Activated naive CD8-positive, alpha-beta T cell treated with anti-CD3 and anti-CD28 coated beads, Interleukin-2, amount 10 ng/mL, durations not matched to agents 7 days and 5 days (primary cell): ENCODE data around the gene SLC5A5. TPM values are rescaled to one million over a fixed set of nuclear protein-coding genes. Genes with fewer than 3 reads are reported as not detected.

Experiments used
- ATAC-seq: fragments of 150-1000 bp; cut with Tn5 transposase; one replicate; pipeline ENCODE4 v1.10.0; 2021; ENCODE audit warnings: low read depth, moderate library complexity
- POLR2A ChIA-PET: fragments of 350-600 bp; sonication (Branson Sonifier 250); formaldehyde crosslinking; loops from one replicate; lab custom pipeline; 2021; ENCODE audit warnings: antibody characterized with exemption; lab: Charles Lee
- DNase-seq: peaks from one replicate; pipeline ENCODE4 v3.0.0; 2021
- H3K27ac Mint-ChIP-seq: one replicate; pipeline ENCODE4 v1.8.0; 2022; ENCODE audit warnings: mild to moderate bottlenecking, mixed read lengths
- H3K27me3 Mint-ChIP-seq: one replicate; pipeline ENCODE4 v1.8.0; 2022; ENCODE audit warnings: mild to moderate bottlenecking, moderate library complexity, mixed read lengths
- H3K36me3 Mint-ChIP-seq: one replicate; pipeline ENCODE4 v1.8.0; 2021; ENCODE audit warnings: mild to moderate bottlenecking, mixed read lengths
- H3K4me1 Mint-ChIP-seq: one replicate; pipeline ENCODE4 v1.8.0; 2021; ENCODE audit warnings: mixed read lengths
- H3K4me3 Mint-ChIP-seq: one replicate; pipeline ENCODE4 v1.8.0; 2022; ENCODE audit warnings: mild to moderate bottlenecking, moderate library complexity, mixed read lengths
- H3K9me3 Mint-ChIP-seq: one replicate; pipeline ENCODE4 v1.8.0; 2021; ENCODE audit warnings: mixed read lengths
- total RNA-seq, 2 experiments: library from RNA; stranded (reverse); gene quantifications; one replicate each; pipeline ENCODE4 v1.2.3, GENCODE V29; 2021

The SLC5A5 gene
- total RNA-seq, 2 experiments from 2014 or later = 1.8 to 2.2 TPM

- ATAC-seq (no peak), DNase-seq (no peak)
- peak overlapping the region; percentile 25 for H3K27ac Mint-ChIP-seq
- H3K4me1 Mint-ChIP-seq = peaks cover 18% of the 10 kb centered on the region
- no peaks in the 10 kb centered on the region for H3K9me3 Mint-ChIP-seq
- no peak overlapping the region for H3K4me3 Mint-ChIP-seq
- no peaks in the 10 kb centered on the region for H3K27me3 Mint-ChIP-seq
- POLR2A ChIA-PET = interaction anchor here (1.2 kb wide), 1 partner anchor 16 kb away, joined by 5 read pairs; no protein-coding TSS in a partner anchor
- peaks cover 58% of the 10 kb centered on the region for H3K36me3 Mint-ChIP-seq
Measured at GRCh38 chr19:17840019-17840418, 31.7 kb upstream of the SLC5A5 start.

GRCh38 chr19:17841371-17841809 lies 30.4 kb upstream of the SLC5A5 start:
- ATAC-seq (no peak), DNase-seq (no peak)
- Mint-ChIP-seq H3K4me3 (no peak overlapping the region), H3K36me3 (peaks cover 50% of the 10 kb centered on the region), H3K27ac (no peak overlapping the region), H3K9me3 (no peaks in the 10 kb centered on the region), H3K4me1 (peaks cover 20% of the 10 kb centered on the region), H3K27me3 (no peaks in the 10 kb centered on the region)
- POLR2A ChIA-PET = no interaction called here

- POLR2A ChIA-PET = interaction anchor here (1.0 kb wide), 1 partner anchor 18 kb away, joined by 3 read pairs; no protein-coding TSS in a partner anchor
- peaks cover 18% of the 10 kb centered on the region for H3K4me1 Mint-ChIP-seq
- H3K36me3 Mint-ChIP-seq = peaks cover 46% of the 10 kb centered on the region
- H3K27ac Mint-ChIP-seq = no peak overlapping the region
- peak; percentile 56 for DNase-seq
- H3K4me3 Mint-ChIP-seq = no peak overlapping the region
- H3K27me3 Mint-ChIP-seq = no peaks in the 10 kb centered on the region
- H3K9me3 Mint-ChIP-seq = no peaks in the 10 kb centered on the region
- ATAC-seq = peak; percentile 17
Measured at GRCh38 chr19:17841810-17842662, 29.7 kb upstream of the SLC5A5 start.

GRCh38 chr19:17842663-17843291 lies 29.0 kb upstream of the SLC5A5 start:
- Mint-ChIP-seq H3K4me1 (peaks cover 18% of the 10 kb centered on the region), H3K27ac (no peak overlapping the region), H3K27me3 (no peaks in the 10 kb centered on the region), H3K4me3 (no peak overlapping the region), H3K9me3 (no peaks in the 10 kb centered on the region), H3K36me3 (peaks cover 42% of the 10 kb centered on the region)
- DNase-seq = no peak
- ATAC-seq = no peak
- POLR2A ChIA-PET = interaction anchor here (1.0 kb wide), 1 partner anchor 19 kb away, joined by 3 read pairs; no protein-coding TSS in a partner anchor

- ATAC-seq (no peak), DNase-seq (no peak)
- no peak overlapping the region for H3K27ac Mint-ChIP-seq
- no peak overlapping the region for H3K4me3 Mint-ChIP-seq
- peaks cover 22% of the 10 kb centered on the region for H3K4me1 Mint-ChIP-seq
- POLR2A ChIA-PET = interaction anchor here (1.0 kb wide), 1 partner anchor 19 kb away, joined by 3 read pairs; no protein-coding TSS in a partner anchor
- no peaks in the 10 kb centered on the region for H3K27me3 Mint-ChIP-seq
- peaks cover 39% of the 10 kb centered on the region for H3K36me3 Mint-ChIP-seq
- H3K9me3 Mint-ChIP-seq = no peaks in the 10 kb centered on the region
Measured at GRCh38 chr19:17843292-17843827, 28.4 kb upstream of the SLC5A5 start.

- peaks cover 27% of the 10 kb centered on the region for H3K4me1 Mint-ChIP-seq
- H3K27me3 Mint-ChIP-seq = no peaks in the 10 kb centered on the region
- H3K9me3 Mint-ChIP-seq = no peaks in the 10 kb centered on the region
- ATAC-seq (no peak), DNase-seq (no peak)
- POLR2A ChIA-PET = no interaction called here
- H3K4me3 Mint-ChIP-seq = no peak overlapping the region
- peaks cover 36% of the 10 kb centered on the region for H3K36me3 Mint-ChIP-seq
- H3K27ac Mint-ChIP-seq = peak overlapping the region; percentile 94
Measured at GRCh38 chr19:17843908-17844490, 27.7 kb upstream of the SLC5A5 start.

- peak overlapping the region; percentile 94 for H3K4me3 Mint-ChIP-seq
- no peaks in the 10 kb centered on the region for H3K27me3 Mint-ChIP-seq
- no peaks in the 10 kb centered on the region for H3K9me3 Mint-ChIP-seq
- DNase-seq (no peak), ATAC-seq (no peak)
- POLR2A ChIA-PET = interaction anchor here (1.1 to 1.6 kb wide), 2 partner anchors 8 to 16 kb away, joined by 3 to 4 read pairs; no protein-coding TSS in a partner anchor
- peaks cover 43% of the 10 kb centered on the region for H3K4me1 Mint-ChIP-seq
- H3K36me3 Mint-ChIP-seq = peaks cover 23% of the 10 kb centered on the region
- H3K27ac Mint-ChIP-seq = peak overlapping the region; percentile 94
Measured at GRCh38 chr19:17846146-17846545, 25.6 kb upstream of the SLC5A5 start.

GRCh38 chr19:17847538-17848366 lies 24.0 kb upstream of the SLC5A5 start, which contains the start of gene JAK3:
JAK3 (minus strand) TSS chr19:17847982; CDS start chr19:17844417, 3,565 bp downstream.
- H3K27me3 Mint-ChIP-seq = no peaks in the 10 kb centered on the region
- no peaks in the 10 kb centered on the region for H3K9me3 Mint-ChIP-seq
- H3K4me1 Mint-ChIP-seq = peaks cover 48% of the 10 kb centered on the region
- ATAC-seq (peak; percentile 84), DNase-seq (peak; percentile 86)
- H3K36me3 Mint-ChIP-seq = peaks cover 20% of the 10 kb centered on the region
- peak within 1 kb of the TSS; percentile 94 for H3K4me3 Mint-ChIP-seq
- POLR2A ChIA-PET = interaction anchor here (0.6 to 2.0 kb wide), 12 partner anchors 9 to 291 kb away, joined by 3 to 16 read pairs (median 4); partner anchors contain the start of genes CCDC124, FCHO1 and RPL18A
- peak within 1 kb of the TSS; percentile 94 for H3K27ac Mint-ChIP-seq

GRCh38 chr19:17848595-17849292 lies 23.0 kb upstream of the SLC5A5 start:
- Mint-ChIP-seq H3K9me3 (no peaks in the 10 kb centered on the region), H3K4me3 (peak overlapping the region; percentile 94), H3K27ac (peak overlapping the region; percentile 94), H3K4me1 (peaks cover 47% of the 10 kb centered on the region), H3K27me3 (no peaks in the 10 kb centered on the region), H3K36me3 (peaks cover 14% of the 10 kb centered on the region)
- POLR2A ChIA-PET = interaction anchor here (1.1 to 2.8 kb wide), 6 partner anchors 11 to 84 kb away, joined by 5 to 20 read pairs (median 12); partner anchors contain the start of genes CCDC124 and RPL18A
- ATAC-seq (no peak), DNase-seq (no peak)

GRCh38 chr19:17854061-17854460 lies 17.7 kb upstream of the SLC5A5 start:
- H3K9me3 Mint-ChIP-seq = no peaks in the 10 kb centered on the region
- DNase-seq = no peak
- H3K27ac Mint-ChIP-seq = no peak overlapping the region
- no peaks in the 10 kb centered on the region for H3K27me3 Mint-ChIP-seq
- peaks cover 28% of the 10 kb centered on the region for H3K4me1 Mint-ChIP-seq
- no peak for ATAC-seq
- POLR2A ChIA-PET = interaction anchor here (0.6 to 1.3 kb wide), 2 partner anchors 8 to 545 kb away, joined by 4 read pairs; no protein-coding TSS in a partner anchor
- H3K36me3 Mint-ChIP-seq = peaks cover 5% of the 10 kb centered on the region
- H3K4me3 Mint-ChIP-seq = no peak overlapping the region

GRCh38 chr19:17855280-17856152 lies 16.2 kb upstream of the SLC5A5 start:
- Mint-ChIP-seq H3K9me3 (no peaks in the 10 kb centered on the region), H3K36me3 (peaks cover 11% of the 10 kb centered on the region), H3K4me1 (peaks cover 19% of the 10 kb centered on the region), H3K27me3 (no peaks in the 10 kb centered on the region), H3K4me3 (no peak overlapping the region), H3K27ac (peak overlapping the region; percentile 52)
- peak; percentile 95 for DNase-seq
- peak; percentile 28 for ATAC-seq
- POLR2A ChIA-PET = interaction anchor here (0.6 to 1.5 kb wide), 7 partner anchors 9 to 332 kb away, joined by 3 to 4 read pairs (median 3); partner anchors contain the start of genes CCDC124, FCHO1 and SLC5A5
